ENCODE measurements around the gene XPO6. TPM values are rescaled to one million over a fixed set of nuclear protein-coding genes. Genes with fewer than 3 reads are reported as not detected.

XPO6 gene
- polyA plus RNA-seq, 1 experiment, result 207 TPM

Small RNA genes lying within 50 kb of the gene (small RNA-seq; reads per million reads assigned to genes)
- gene RF00402 (ENCODE audit: insufficient read length, low read depth) (not detected), gene RNY1P10 (ENCODE audit: insufficient read length, low read depth) (not detected)

Other genes starting within 250 kb of the XPO6 start
- gene GSG1L, start 148.3 kb downstream of the XPO6 start, polyA plus RNA-seq (2011; rRNA removed), result not detected in 2 replicates
- 0.01 and 0.02 TPM in 2 replicates for gene SBK1, start 80.6 kb upstream of the XPO6 start, polyA plus RNA-seq (2011; rRNA removed)
- gene NPIPB6, start 151.5 kb upstream of the XPO6 start, polyA plus RNA-seq (2011; rRNA removed), result 0.47 and 0.67 TPM in 2 replicates
- gene EIF3CL, start 191.9 kb upstream of the XPO6 start, polyA plus RNA-seq (2011; rRNA removed), result 44.2 and 67.9 TPM in 2 replicates